H9 (cell line): Measurements from ENCODE around the gene UVRAG. TPM values are rescaled to one million over a fixed set of nuclear protein-coding genes. Genes with fewer than 3 reads are reported as not detected.

Experiments used
- DNase-seq: peaks from one replicate; pipeline ENCODE4 v3.0.0-alpha.2; 2017
- H2AFZ ChIP-seq: one replicate; pipeline ENCODE4 v1.6.1; 2013; ENCODE audit warnings: mild to moderate bottlenecking, low read length, control low read depth, moderate library complexity
- H2AK5ac ChIP-seq: 2 replicates; pipeline ENCODE4 v1.6.1; 2013; ENCODE audit warnings: low read length, control low read depth, mixed read lengths; ENCODE audit not compliant: insufficient read length
- H2BK120ac ChIP-seq: one replicate; pipeline ENCODE4 v1.6.1; 2013; ENCODE audit warnings: low read depth, mild to moderate bottlenecking, low read length, control low read depth, inconsistent platforms; ENCODE audit not compliant: poor library complexity, severe bottlenecking
- H2BK12ac ChIP-seq: 2 replicates; pipeline ENCODE4 v1.6.1; 2013; ENCODE audit warnings: low read length, control low read depth, mixed read lengths, low read depth; ENCODE audit not compliant: insufficient read length
- H2BK15ac ChIP-seq: 2 replicates; pipeline ENCODE4 v1.6.1; 2013; ENCODE audit warnings: low read depth, low read length, control low read depth
- H2BK20ac ChIP-seq: one replicate; pipeline ENCODE4 v1.6.1; 2013; ENCODE audit warnings: low read depth, mild to moderate bottlenecking, low read length, control low read depth, inconsistent platforms; ENCODE audit not compliant: poor library complexity, severe bottlenecking
- H2BK5ac ChIP-seq: 2 replicates; pipeline ENCODE4 v1.6.1; 2013; ENCODE audit warnings: low read length, control low read depth, mixed read lengths; ENCODE audit not compliant: insufficient read length
- H3K14ac ChIP-seq: 2 replicates; pipeline ENCODE4 v1.6.1; 2013; ENCODE audit warnings: low read length, control low read depth; ENCODE audit not compliant: insufficient read depth
- H3K18ac ChIP-seq: 2 replicates; pipeline ENCODE4 v1.6.1; 2013; ENCODE audit warnings: low read depth, mild to moderate bottlenecking, mixed read lengths, low read length, control low read depth; ENCODE audit not compliant: insufficient read length
- H3K23ac ChIP-seq: 2 replicates; pipeline ENCODE4 v1.6.1; 2013; ENCODE audit warnings: low read length, control low read depth, mixed read lengths, low read depth; ENCODE audit not compliant: insufficient read length
- H3K23me2 ChIP-seq: 2 replicates; pipeline ENCODE4 v1.6.1; 2013; ENCODE audit warnings: low read depth, mild to moderate bottlenecking, mixed read lengths, low read length, control low read depth; ENCODE audit not compliant: insufficient read length, poor library complexity, severe bottlenecking
- H3K27ac ChIP-seq: 2 replicates; pipeline ENCODE4 v1.5.1; 2013; ENCODE audit warnings: low read length, control low read depth, mixed read lengths, low read depth; ENCODE audit not compliant: insufficient read length
- H3K27me3 ChIP-seq: 2 replicates; pipeline ENCODE4 v1.6.1; 2013; ENCODE audit warnings: low read length, control low read depth, inconsistent platforms; ENCODE audit not compliant: insufficient read depth
- H3K4ac ChIP-seq: 2 replicates; pipeline ENCODE4 v1.6.1; 2013; ENCODE audit warnings: low read depth, mild to moderate bottlenecking, control low read depth, inconsistent platforms, low read length, moderate library complexity
- H3K4me1 ChIP-seq: 2 replicates; pipeline ENCODE4 v1.6.1; 2013; ENCODE audit warnings: low read length, control low read depth, inconsistent platforms; ENCODE audit not compliant: insufficient read depth
- H3K4me2 ChIP-seq: 2 replicates; pipeline ENCODE4 v1.6.1; 2013; ENCODE audit warnings: low read length, control low read depth, mixed read lengths; ENCODE audit not compliant: insufficient read length, insufficient read depth
- H3K56ac ChIP-seq: 2 replicates; pipeline ENCODE4 v1.6.1; 2013; ENCODE audit warnings: low read depth, mild to moderate bottlenecking, mixed read lengths, low read length, control low read depth; ENCODE audit not compliant: insufficient read length
- H3K79me1 ChIP-seq: 2 replicates; pipeline ENCODE4 v1.6.1; 2013; ENCODE audit warnings: low read depth, mild to moderate bottlenecking, moderate library complexity, low read length, control low read depth, inconsistent platforms; ENCODE audit not compliant: insufficient read depth, poor library complexity, severe bottlenecking
- H3K79me2 ChIP-seq: 2 replicates; pipeline ENCODE4 v1.6.1; 2013; ENCODE audit warnings: low read length, control low read depth, inconsistent platforms; ENCODE audit not compliant: insufficient read depth
- H3K9ac ChIP-seq: 2 replicates; pipeline ENCODE4 v1.6.1; 2013; ENCODE audit warnings: low read length, control low read depth, mixed read lengths; ENCODE audit not compliant: insufficient read length; ENCODE audit errors: extremely low read depth
- H3K9me3 ChIP-seq: one replicate; pipeline ENCODE4 v1.6.1; 2013; ENCODE audit warnings: low read depth, low read length, inconsistent platforms; ENCODE audit not compliant: control insufficient read depth
- H3T11ph ChIP-seq: one replicate; pipeline ENCODE4 v1.6.1; 2013; ENCODE audit warnings: mild to moderate bottlenecking, low read length, control low read depth, inconsistent platforms
- H4K20me1 ChIP-seq: one replicate; pipeline ENCODE4 v1.6.1; 2013; ENCODE audit not compliant: control insufficient read depth, insufficient read length, insufficient read depth
- H4K5ac ChIP-seq: 2 replicates; pipeline ENCODE4 v1.6.1; 2013; ENCODE audit warnings: low read depth, mild to moderate bottlenecking, mixed read lengths, low read length, control low read depth; ENCODE audit not compliant: insufficient read length
- H4K8ac ChIP-seq: replicated peaks from 2 replicates; pipeline ENCODE4 v1.6.1; 2013; ENCODE audit warnings: low read length, control low read depth, mixed read lengths, low read depth; ENCODE audit not compliant: insufficient read length
- H4K91ac ChIP-seq: 2 replicates; pipeline ENCODE4 v1.6.1; 2013; ENCODE audit warnings: low read depth, mild to moderate bottlenecking, moderate library complexity, mixed read lengths, low read length, control low read depth; ENCODE audit not compliant: insufficient read length
- H3K27ac Mint-ChIP-seq, 3 experiments: 2 replicates in 2 of 3; 3 replicates in 1 of 3; pipeline ENCODE4 v1.8.0; 2020 to 2021; ENCODE audit warnings: mixed read lengths in 3 of 3, mild to moderate bottlenecking in 1 of 3, moderate library complexity in 1 of 3
- H3K27me3 Mint-ChIP-seq: 2 replicates; pipeline ENCODE4 v1.8.0; 2021; ENCODE audit warnings: low read depth, mild to moderate bottlenecking, moderate library complexity, mixed read lengths
- H3K36me3 Mint-ChIP-seq, 3 experiments: 2 replicates in 2 of 3; 3 replicates in 1 of 3; pipeline ENCODE4 v1.8.0; 2020 to 2021; ENCODE audit warnings: low read depth in 3 of 3, mixed read lengths in 3 of 3; ENCODE audit not compliant: insufficient read depth in 1 of 3
- H3K4me1 Mint-ChIP-seq, 2 experiments: 2 replicates each; pipeline ENCODE4 v1.8.0; 2020; ENCODE audit warnings: mixed read lengths in 2 of 2
- H3K4me3 Mint-ChIP-seq, 2 experiments: 2 replicates in 1 of 2; 3 replicates in 1 of 2; pipeline ENCODE4 v1.8.0; 2020 to 2021; ENCODE audit warnings: mild to moderate bottlenecking in 2 of 2, mixed read lengths in 2 of 2, moderate library complexity in 1 of 2
- H3K9me3 Mint-ChIP-seq, 2 experiments: 2 replicates in 1 of 2; 3 replicates in 1 of 2; pipeline ENCODE4 v1.8.0; 2020; ENCODE audit warnings: mild to moderate bottlenecking in 2 of 2, mixed read lengths in 2 of 2, moderate library complexity in 1 of 2
- WGBS: extraction: QIAGEN DNeasy Blood & Tissue Kit; methylation state at CpG from one replicate; pipeline ENCODE4 v1.1.7; 2013; ENCODE audit warnings: missing lambda C conversion rate, low lambda C conversion rate, mixed read lengths; ENCODE audit not compliant: insufficient read length; ENCODE audit errors: extremely low coverage; 5-methylcytosine and 5-hydroxymethylcytosine counted together
- total RNA-seq: library from RNA; stranded (reverse); gene quantifications from 2 replicates; pipeline ENCODE4 v1.2.1, GENCODE V29; 2021
- TF ChIP-seq, protein P1 (sequence below): fragments of 200-600 bp; sonication (generic); conservative IDR thresholded peaks from 3 replicates; pipeline ENCODE4 v1.8.0; 2021; ENCODE audit warnings: antibody characterized with exemption, mild to moderate bottlenecking

The UVRAG gene
- total RNA-seq, 1 experiment from 2014 or later = 18.5 TPM

DNA sequence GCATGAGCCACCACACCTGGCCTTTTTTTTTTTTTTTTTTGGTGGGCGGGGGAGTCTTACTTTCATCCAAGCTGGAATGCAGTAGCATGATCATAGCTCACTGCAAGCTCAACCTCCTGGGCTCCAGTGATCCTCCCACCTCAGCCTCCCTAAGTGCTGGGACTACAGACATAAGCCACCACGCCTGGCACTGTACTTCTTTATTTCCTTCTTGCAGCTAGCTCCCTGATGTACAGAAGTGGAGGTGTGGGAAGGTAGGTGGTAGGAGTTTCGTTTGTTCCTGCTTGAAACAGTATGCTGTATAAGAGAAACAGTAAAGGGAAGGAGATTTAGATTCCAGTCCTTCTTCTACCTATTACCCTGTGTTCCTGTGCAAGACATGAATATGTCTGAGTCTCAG, 319.2 kb downstream of the UVRAG start:
- no CpG with 5 or more reads among the region's 3 CpGs for WGBS

More for the DNA sequence above, 319.2 kb downstream of the UVRAG start:
- Histone ChIP-seq H4K20me1 (no peaks in the 10 kb centered on the region), H4K5ac (no peak overlapping the region), H3K27me3 (no peaks in the 10 kb centered on the region), H2BK120ac (no peak overlapping the region), H2AFZ (no peak overlapping the region), H3K4ac (no peak overlapping the region), H3K56ac (no peak overlapping the region), H2AK5ac (no peak overlapping the region), H3K4me2 (no peak overlapping the region), H3K9me3 (no peaks in the 10 kb centered on the region), H2BK12ac (no peak overlapping the region), H4K8ac (no peak overlapping the region), H4K91ac (no peak overlapping the region), H3K9ac (no peak overlapping the region), H3K27ac (no peak overlapping the region), H2BK15ac (no peak overlapping the region), H2BK5ac (no peak overlapping the region), H3K14ac (no peak overlapping the region), H3K4me1 (no peaks in the 10 kb centered on the region; the same call in 1 of the 2 replicates), H3K79me1 (no peaks in the 10 kb centered on the region), H3T11ph (no peak overlapping the region), H3K18ac (no peak overlapping the region), H2BK20ac (no peak overlapping the region), H3K23ac (no peak overlapping the region), H3K79me2 (no peaks in the 10 kb centered on the region), H3K23me2 (no peaks in the 10 kb centered on the region)
- Mint-ChIP-seq H3K27ac (no peak overlapping the region), H3K4me1 (no peaks in the 10 kb centered on the region), H3K36me3 (peaks cover 0 to 13% (median 0%) of the 10 kb centered on the region in 3 experiments; a peak in 2 of 7 replicates), H3K27me3 (no peaks in the 10 kb centered on the region), H3K4me3 (no peak overlapping the region), H3K9me3 (no peaks in the 10 kb centered on the region)
- TF ChIP-seq, protein P1, sequence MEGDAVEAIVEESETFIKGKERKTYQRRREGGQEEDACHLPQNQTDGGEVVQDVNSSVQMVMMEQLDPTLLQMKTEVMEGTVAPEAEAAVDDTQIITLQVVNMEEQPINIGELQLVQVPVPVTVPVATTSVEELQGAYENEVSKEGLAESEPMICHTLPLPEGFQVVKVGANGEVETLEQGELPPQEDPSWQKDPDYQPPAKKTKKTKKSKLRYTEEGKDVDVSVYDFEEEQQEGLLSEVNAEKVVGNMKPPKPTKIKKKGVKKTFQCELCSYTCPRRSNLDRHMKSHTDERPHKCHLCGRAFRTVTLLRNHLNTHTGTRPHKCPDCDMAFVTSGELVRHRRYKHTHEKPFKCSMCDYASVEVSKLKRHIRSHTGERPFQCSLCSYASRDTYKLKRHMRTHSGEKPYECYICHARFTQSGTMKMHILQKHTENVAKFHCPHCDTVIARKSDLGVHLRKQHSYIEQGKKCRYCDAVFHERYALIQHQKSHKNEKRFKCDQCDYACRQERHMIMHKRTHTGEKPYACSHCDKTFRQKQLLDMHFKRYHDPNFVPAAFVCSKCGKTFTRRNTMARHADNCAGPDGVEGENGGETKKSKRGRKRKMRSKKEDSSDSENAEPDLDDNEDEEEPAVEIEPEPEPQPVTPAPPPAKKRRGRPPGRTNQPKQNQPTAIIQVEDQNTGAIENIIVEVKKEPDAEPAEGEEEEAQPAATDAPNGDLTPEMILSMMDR = no peak
- DNase-seq = no peak
